ENCODE data around the gene TM4SF20.

TM4SF20 gene

DNA sequence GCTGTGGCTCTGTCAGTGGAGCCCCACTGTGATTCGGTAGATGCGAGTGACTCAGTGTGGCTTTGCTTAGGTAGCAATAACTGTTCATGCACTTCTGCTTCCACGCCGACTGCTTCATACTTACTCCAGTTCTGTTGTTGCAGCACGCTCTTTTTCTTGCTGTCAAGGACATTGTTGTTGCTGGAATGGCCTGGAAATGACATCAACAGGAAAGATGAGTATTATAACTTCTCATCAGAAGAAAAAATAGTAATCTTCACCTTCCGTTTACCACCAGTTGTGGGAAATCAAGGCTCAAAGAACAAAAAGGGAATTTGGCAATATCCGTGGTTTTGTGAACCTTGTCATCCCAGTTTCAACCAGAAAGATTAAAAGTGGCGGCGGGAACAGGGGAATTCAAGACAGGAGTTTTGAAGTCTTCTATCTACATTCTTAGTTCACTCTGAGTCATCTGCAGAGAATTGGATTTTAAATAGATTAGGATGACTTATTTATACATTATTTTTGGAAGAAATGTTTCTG lies 8.3 kb downstream of the TM4SF20 start:
- Histone ChIP-seq H3K9me2 (replicated peaks; ENCODE audit: control insufficient read depth, low read length) (no peaks in the 10 kb centered on the region), H3K27me3 (ENCODE audit: control insufficient read depth, low read length) (no peaks in the 10 kb centered on the region; the same call in 1 of the 2 replicates), H3K9me3 (ENCODE audit: control insufficient read depth, insufficient read depth, low read length) (no peaks in the 10 kb centered on the region), H3K79me2 (ENCODE audit: control insufficient read depth, low read length) (no peaks in the 10 kb centered on the region), H4K20me1 (ENCODE audit: control insufficient read depth, insufficient read depth, low read depth, low read length) (no peaks in the 10 kb centered on the region), H3K36me3 (ENCODE audit: control insufficient read depth, low read length) (no peaks in the 10 kb centered on the region), H3K4me3 (ENCODE audit: low read length) (no peak overlapping the region), H3K4me2 (ENCODE audit: low read length) (no peak overlapping the region), H3F3A (ENCODE audit: control insufficient read depth, insufficient read depth) (no peaks in the 10 kb centered on the region), H3K4me1 (ENCODE audit: control insufficient read depth, low read length) (no peaks in the 10 kb centered on the region), H3K27ac (ENCODE audit: low read depth, low read length) (no peak overlapping the region)
- no peak for TF ChIP-seq EZH2phosphoT487 (IDR thresholded peaks at IDR 0.05; ENCODE audit: borderline replicate concordance, low read length)

DNA sequence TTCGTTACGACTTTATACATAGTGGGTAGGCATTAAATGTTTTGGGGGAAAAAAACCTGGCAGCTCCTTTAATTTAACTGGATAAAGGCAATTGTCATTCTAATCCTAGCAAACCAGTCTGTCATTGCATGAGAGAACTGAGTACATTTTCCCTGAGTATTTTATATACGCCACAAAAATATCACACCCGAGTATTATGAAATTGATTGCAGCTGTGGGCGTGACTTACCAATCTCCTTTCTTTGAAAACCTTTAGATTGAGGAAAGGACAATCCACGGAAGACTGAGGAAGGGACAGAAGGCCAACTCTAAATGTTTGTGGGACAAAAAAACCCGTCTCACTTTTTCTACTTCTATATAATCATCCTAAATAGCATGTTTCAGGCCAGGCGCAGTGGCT lies 9.0 kb downstream of the TM4SF20 start:
- H4K20me1 ChIP-seq (ENCODE audit: control insufficient read depth, insufficient read depth, low read depth, low read length): no peaks in the 10 kb centered on the region
- no peaks in the 10 kb centered on the region for H3K79me2 ChIP-seq (ENCODE audit: control insufficient read depth, low read length)
- no peaks in the 10 kb centered on the region for H3F3A ChIP-seq (ENCODE audit: control insufficient read depth, insufficient read depth)
- no peaks in the 10 kb centered on the region for H3K36me3 ChIP-seq (ENCODE audit: control insufficient read depth, low read length)
- TF ChIP-seq EZH2phosphoT487 (IDR thresholded peaks at IDR 0.05; ENCODE audit: borderline replicate concordance, low read length): no peak
- TF ChIP-seq, protein P1, sequence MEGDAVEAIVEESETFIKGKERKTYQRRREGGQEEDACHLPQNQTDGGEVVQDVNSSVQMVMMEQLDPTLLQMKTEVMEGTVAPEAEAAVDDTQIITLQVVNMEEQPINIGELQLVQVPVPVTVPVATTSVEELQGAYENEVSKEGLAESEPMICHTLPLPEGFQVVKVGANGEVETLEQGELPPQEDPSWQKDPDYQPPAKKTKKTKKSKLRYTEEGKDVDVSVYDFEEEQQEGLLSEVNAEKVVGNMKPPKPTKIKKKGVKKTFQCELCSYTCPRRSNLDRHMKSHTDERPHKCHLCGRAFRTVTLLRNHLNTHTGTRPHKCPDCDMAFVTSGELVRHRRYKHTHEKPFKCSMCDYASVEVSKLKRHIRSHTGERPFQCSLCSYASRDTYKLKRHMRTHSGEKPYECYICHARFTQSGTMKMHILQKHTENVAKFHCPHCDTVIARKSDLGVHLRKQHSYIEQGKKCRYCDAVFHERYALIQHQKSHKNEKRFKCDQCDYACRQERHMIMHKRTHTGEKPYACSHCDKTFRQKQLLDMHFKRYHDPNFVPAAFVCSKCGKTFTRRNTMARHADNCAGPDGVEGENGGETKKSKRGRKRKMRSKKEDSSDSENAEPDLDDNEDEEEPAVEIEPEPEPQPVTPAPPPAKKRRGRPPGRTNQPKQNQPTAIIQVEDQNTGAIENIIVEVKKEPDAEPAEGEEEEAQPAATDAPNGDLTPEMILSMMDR (IDR thresholded peaks at IDR 0.05; ENCODE audit: low read depth, low read length, poor library complexity, severe bottlenecking): no peak
- no peaks in the 10 kb centered on the region for H3K9me3 ChIP-seq (ENCODE audit: control insufficient read depth, insufficient read depth, low read length)
- no peak overlapping the region for H3K4me3 ChIP-seq (ENCODE audit: low read length)
- H3K9me2 ChIP-seq (replicated peaks; ENCODE audit: control insufficient read depth, low read length): no peaks in the 10 kb centered on the region
- H3K4me2 ChIP-seq (ENCODE audit: low read length): no peak overlapping the region
- no peaks in the 10 kb centered on the region; the same call in 1 of the 2 replicates for H3K27me3 ChIP-seq (ENCODE audit: control insufficient read depth, low read length)
- no peaks in the 10 kb centered on the region for H3K4me1 ChIP-seq (ENCODE audit: control insufficient read depth, low read length)
- no peak overlapping the region for H3K27ac ChIP-seq (ENCODE audit: low read depth, low read length)

DNA sequence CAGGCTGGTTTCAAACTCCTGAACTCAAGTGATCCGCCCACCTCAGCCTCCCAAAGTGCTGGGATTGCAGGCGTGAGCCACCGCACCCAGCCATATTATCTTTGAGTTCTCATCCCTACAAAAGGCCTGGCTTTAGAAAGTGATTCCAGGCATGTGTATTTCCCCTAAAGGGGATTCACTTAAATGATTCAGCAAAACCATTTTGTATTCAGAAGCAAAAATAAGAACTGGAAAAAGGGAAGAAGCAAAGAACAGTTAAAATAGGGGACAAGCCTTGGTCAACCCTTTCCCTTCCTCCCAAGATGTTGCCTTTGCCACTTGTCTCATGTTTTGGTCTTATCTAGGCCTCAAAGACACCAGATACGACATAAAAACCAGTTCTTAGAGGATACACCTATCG lies 10.5 kb downstream of the TM4SF20 start:
- Histone ChIP-seq H3K36me3 (ENCODE audit: control insufficient read depth, low read length) (no peaks in the 10 kb centered on the region), H3K4me1 (ENCODE audit: control insufficient read depth, low read length) (no peaks in the 10 kb centered on the region), H3K4me2 (ENCODE audit: low read length) (no peak overlapping the region), H3K9me2 (replicated peaks; ENCODE audit: control insufficient read depth, low read length) (no peaks in the 10 kb centered on the region), H3F3A (ENCODE audit: control insufficient read depth, insufficient read depth) (no peaks in the 10 kb centered on the region), H3K27me3 (ENCODE audit: control insufficient read depth, low read length) (no peaks in the 10 kb centered on the region; the same call in 1 of the 2 replicates), H3K9me3 (ENCODE audit: control insufficient read depth, insufficient read depth, low read length) (no peaks in the 10 kb centered on the region), H3K4me3 (ENCODE audit: low read length) (no peak overlapping the region), H3K79me2 (ENCODE audit: control insufficient read depth, low read length) (no peaks in the 10 kb centered on the region), H3K27ac (ENCODE audit: low read depth, low read length) (no peak overlapping the region), H4K20me1 (ENCODE audit: control insufficient read depth, insufficient read depth, low read depth, low read length) (no peaks in the 10 kb centered on the region)
- TF ChIP-seq, protein P1 (IDR thresholded peaks at IDR 0.05; ENCODE audit: low read depth, low read length, poor library complexity, severe bottlenecking): no peak
- TF ChIP-seq EZH2phosphoT487 (IDR thresholded peaks at IDR 0.05; ENCODE audit: borderline replicate concordance, low read length): no peak

DNA sequence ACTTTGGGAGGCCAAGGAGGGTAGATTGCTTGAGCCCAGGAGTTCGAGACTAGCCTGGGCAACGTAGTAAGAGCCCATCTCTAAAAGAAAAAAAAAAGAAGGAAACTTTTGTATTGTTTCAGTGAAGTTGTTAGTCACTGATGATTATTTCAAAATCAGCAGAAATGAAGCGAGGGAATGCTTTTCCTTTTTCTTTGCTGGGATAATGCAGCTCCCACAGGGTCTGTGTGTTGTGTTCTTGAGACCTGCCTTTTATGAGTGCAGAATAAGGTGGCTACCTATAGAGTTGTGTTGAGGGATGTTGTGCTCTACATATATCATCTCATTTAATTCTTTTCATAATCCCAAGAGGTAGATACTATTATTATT lies 11.7 kb downstream of the TM4SF20 start:
- Histone ChIP-seq H3K27me3 (ENCODE audit: control insufficient read depth, low read length) (no peaks in the 10 kb centered on the region; the same call in 1 of the 2 replicates), H3K9me2 (replicated peaks; ENCODE audit: control insufficient read depth, low read length) (no peaks in the 10 kb centered on the region), H3K27ac (ENCODE audit: low read depth, low read length) (no peak overlapping the region), H3K36me3 (ENCODE audit: control insufficient read depth, low read length) (no peaks in the 10 kb centered on the region), H4K20me1 (ENCODE audit: control insufficient read depth, insufficient read depth, low read depth, low read length) (no peaks in the 10 kb centered on the region), H3K4me1 (ENCODE audit: control insufficient read depth, low read length) (no peaks in the 10 kb centered on the region), H3K9me3 (ENCODE audit: control insufficient read depth, insufficient read depth, low read length) (no peaks in the 10 kb centered on the region), H3K4me3 (ENCODE audit: low read length) (no peak overlapping the region), H3K4me2 (ENCODE audit: low read length) (no peak overlapping the region), H3F3A (ENCODE audit: control insufficient read depth, insufficient read depth) (no peaks in the 10 kb centered on the region), H3K79me2 (ENCODE audit: control insufficient read depth, low read length) (no peaks in the 10 kb centered on the region)
- no peak for TF ChIP-seq EZH2phosphoT487 (IDR thresholded peaks at IDR 0.05; ENCODE audit: borderline replicate concordance, low read length)
- TF ChIP-seq, protein P1 (IDR thresholded peaks at IDR 0.05; ENCODE audit: low read depth, low read length, poor library complexity, severe bottlenecking): no peak
